ENCODE results near the gene TEX2.

DNA sequence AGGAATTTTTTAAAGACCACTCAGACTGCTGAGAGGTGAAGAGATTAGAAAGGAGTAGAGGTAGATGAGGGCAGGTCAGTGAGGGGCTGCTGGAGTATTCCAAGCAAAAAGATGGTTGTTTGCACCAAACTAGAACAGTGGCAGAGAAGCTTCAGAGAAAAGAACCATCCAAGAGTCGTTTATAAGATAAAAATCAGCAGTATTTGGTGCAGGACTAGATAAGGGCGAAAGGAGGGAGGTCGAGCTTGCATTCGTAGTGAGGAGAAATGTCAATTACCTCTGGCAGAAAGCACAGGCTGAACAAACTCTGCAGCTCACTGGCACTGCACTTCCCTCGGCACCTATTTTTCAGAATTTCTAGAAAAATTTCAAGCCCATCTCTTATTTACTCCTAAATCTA lies 9.6 kb downstream of the TEX2 start:
- TF ChIP-seq, protein P1, sequence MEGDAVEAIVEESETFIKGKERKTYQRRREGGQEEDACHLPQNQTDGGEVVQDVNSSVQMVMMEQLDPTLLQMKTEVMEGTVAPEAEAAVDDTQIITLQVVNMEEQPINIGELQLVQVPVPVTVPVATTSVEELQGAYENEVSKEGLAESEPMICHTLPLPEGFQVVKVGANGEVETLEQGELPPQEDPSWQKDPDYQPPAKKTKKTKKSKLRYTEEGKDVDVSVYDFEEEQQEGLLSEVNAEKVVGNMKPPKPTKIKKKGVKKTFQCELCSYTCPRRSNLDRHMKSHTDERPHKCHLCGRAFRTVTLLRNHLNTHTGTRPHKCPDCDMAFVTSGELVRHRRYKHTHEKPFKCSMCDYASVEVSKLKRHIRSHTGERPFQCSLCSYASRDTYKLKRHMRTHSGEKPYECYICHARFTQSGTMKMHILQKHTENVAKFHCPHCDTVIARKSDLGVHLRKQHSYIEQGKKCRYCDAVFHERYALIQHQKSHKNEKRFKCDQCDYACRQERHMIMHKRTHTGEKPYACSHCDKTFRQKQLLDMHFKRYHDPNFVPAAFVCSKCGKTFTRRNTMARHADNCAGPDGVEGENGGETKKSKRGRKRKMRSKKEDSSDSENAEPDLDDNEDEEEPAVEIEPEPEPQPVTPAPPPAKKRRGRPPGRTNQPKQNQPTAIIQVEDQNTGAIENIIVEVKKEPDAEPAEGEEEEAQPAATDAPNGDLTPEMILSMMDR (IDR thresholded peaks at IDR 0.05): no peak
- TF ChIP-seq EZH2 (IDR thresholded peaks at IDR 0.05; ENCODE audit: borderline replicate concordance, insufficient read depth, low read depth, low read length, poor library complexity, severe bottlenecking): no peak
